Activated CD4-positive, alpha-beta T cell treated with anti-CD3 and anti-CD28 coated beads, Interleukin-2, amount 50 U/mL, for 4 hours (primary cell): ENCODE measurements around the gene RCN1.
"Not testable (repeated sequence)": the region's sequence is repeated elsewhere in the genome, so short reads cannot be mapped to it uniquely, and the experiment has no call there.

Experiments used
- DNase-seq, 2 experiments: peaks; one replicate each; pipeline ENCODE4 v3.0.0-alpha.2; 2020

The RCN1 gene

GRCh38 chr11:32090545-32091370 is at the start of gene RCN1:
Gene RCN1, plus strand, starts transcription at chr11:32091074. Its CDS starts 123 bp downstream, at chr11:32091197.
- peak; percentile 21 to 33 for DNase-seq

DNA sequence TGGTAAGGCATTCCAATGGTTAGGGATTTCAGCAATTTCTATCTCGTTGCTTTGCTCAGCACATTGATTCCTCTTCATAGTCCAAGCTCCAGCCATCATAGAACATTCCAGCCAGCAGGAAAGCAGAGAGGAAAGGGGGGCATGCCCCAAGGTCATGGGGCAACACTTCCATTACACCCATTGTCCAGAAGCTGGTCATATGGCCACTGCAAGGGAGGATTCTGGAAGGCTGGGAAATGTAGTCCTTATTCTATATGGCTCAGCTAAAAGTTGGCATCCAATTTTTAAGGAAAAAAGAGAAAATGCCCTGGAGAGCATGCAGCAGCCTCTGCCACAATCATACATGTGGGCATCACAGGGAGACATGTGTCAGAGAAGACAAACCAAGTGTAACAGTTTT is 47.1 kb upstream of the RCN1 start:
- DNase-seq, result no peak

DNA sequence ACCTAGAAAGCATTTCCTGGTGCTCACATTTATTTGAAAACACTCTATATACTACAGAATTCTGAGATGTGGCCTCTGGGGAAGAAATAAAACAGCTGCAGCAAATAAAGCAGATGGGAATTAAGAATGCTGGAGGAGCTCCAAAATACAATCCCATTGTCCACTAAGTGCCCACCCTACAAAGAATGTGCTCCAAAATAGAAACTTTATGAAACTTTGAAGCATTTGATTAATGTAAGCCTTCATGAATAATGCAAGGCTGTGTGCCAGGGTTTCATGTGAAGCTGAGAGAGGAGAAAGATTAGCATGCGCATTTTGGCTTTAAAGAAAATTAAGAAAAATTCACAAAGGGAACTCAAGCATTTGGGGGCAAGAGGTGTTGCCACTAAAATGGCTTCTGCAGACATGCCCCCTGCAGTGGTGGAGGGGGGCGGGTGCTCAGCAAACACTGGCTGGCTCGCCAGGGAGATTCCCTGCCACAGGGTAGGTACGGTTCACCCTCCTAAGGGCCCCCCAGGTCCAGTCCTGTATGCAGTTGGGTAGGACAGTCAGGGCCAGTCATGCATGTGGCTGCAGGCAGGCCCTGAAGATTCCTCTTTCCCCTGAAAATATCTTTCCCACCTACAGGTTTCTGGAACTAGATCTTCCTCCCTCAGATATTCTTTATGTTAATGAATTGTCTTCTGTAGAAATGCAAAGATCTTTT is 46.6 kb upstream of the RCN1 start:
- no peak for DNase-seq

- DNase-seq, result no peak
These were observed 45.4 kb upstream of the RCN1 start for GRCh38 chr11:32045456-32045855.

- DNase-seq, result no peak
These were observed 40.6 kb upstream of the RCN1 start for GRCh38 chr11:32050264-32050663.

- peak; percentile 20 to 33 for DNase-seq
These were observed 38.7 kb upstream of the RCN1 start for GRCh38 chr11:32052215-32052614.

- DNase-seq, result no peak
These were observed 37.6 kb upstream of the RCN1 start for GRCh38 chr11:32053151-32053888.

DNA sequence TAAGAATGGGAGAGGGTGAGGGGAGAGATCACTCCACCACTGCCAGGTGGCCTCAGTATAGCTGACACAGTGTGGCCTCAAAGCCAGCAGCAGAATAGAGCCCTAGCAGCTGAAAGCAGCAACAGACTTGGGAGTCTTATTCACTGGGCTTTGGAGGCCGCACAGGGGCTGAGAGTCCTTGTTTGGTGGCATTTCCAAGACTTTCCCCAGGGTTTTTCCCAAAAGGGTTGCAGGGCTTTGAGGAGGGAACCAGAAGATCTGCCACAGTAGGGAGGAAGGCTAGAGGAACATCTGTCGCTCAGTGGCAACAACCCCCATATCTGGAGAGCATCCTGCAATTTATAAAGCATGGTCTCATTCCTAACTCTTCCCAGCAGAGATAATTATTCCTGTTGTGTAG is 35.0 kb upstream of the RCN1 start:
- no peak for DNase-seq

DNA sequence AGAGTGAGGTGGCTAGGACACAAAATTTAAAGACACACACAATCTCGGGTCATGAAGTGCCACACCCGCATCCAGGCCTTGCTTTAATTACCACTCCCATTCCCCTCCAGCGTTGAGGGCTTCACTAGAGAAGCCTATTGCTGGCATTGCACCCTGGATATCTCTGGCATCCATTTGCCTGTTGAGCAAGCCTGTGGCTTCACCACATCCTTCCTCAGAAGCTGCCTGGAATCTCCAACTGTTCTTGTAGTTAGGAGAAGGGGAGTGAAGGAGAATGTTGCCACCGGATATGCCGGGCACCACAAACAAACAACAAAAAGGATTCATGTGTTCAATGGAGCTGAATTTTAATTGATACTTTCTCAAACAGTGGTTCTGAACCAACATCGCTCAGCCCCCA is 34.4 kb upstream of the RCN1 start:
- DNase-seq, result no peak

- DNase-seq, result no peak
These were observed 31.0 kb upstream of the RCN1 start for GRCh38 chr11:32059686-32060462.

DNA sequence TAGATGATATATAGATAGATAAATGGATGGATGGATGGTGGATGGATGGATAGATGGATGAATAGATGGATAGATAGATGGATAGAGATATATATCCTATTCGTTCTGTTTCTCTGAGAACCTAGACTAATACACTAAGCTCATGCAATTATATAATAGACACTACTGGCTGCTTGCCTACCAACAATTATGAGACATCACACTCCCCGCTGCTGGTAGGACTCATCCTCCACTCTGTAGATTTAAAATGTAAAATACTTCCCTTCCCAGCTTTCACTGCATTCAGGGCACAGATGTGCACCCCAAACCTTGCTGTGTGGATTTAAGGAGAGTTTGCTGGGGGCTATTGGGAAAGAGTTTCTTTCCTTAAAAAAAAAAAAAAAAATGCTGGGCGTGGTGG is 28.3 kb upstream of the RCN1 start:
- no peak for DNase-seq

DNA sequence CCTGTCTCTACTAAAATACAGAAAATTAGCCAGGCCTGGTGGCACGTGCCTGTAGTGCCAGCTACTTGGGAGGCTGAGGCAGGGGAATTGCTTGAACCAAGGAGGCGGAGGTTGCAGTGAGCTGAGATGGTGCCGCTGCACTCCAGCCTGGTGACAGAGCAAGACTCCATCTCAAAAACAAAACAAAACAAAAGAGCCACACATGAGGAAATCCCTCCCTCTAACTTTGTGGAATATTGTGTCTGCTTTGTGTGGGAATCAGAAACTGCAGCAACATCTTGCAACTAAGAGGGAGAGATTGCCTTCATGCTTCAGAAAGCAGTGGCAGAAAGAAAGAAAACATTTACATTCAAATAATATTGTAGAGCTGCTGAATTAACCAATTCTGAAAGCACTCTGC is 27.8 kb upstream of the RCN1 start:
- DNase-seq, result not testable (repeated sequence)

- no peak for DNase-seq
These were observed 24.8 kb upstream of the RCN1 start for GRCh38 chr11:32065865-32066629.

GRCh38 chr11:32068134-32068870 is 22.6 kb upstream of the RCN1 start:
- no peak for DNase-seq

GRCh38 chr11:32069361-32070058 is 21.4 kb upstream of the RCN1 start:
- DNase-seq, result no peak

DNA sequence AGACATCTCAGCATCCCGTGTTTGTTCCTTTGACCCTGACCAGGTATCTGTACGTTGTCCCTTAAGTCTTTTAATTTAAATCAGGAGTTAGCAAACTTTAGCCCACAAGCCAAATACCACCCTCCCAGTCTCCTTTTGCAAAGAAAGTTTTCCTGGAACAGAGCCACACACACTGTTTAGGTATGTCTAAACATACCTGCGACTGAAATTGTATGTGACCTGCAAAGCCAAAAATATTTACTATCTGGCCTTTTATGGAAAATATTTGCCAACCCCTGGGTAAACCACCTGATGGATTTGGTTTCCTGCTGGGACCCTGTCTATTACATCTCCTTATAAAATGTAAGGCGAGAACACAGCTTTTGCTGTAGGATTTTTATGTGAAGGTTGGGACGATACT is 20.2 kb upstream of the RCN1 start:
- DNase-seq, result no peak

DNA sequence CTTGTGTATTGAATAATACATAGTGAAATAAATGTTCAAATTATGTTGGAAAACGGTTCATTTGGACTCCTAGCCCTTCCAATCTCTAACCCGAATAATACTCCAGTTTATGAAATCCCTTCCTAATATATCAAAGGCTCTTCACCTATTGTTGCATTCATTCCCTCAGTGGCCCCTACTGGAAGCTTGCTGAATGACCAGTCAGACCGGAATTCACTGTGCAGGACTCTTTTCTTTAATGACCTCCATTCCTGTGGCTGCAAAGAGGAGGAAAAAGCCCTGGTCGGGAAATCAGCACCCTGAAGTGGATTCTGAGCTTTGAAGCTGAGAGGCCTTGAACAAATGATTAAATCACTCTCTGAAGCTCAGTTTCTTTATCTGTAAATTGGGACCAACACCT is 19.1 kb upstream of the RCN1 start:
- no peak for DNase-seq

DNA sequence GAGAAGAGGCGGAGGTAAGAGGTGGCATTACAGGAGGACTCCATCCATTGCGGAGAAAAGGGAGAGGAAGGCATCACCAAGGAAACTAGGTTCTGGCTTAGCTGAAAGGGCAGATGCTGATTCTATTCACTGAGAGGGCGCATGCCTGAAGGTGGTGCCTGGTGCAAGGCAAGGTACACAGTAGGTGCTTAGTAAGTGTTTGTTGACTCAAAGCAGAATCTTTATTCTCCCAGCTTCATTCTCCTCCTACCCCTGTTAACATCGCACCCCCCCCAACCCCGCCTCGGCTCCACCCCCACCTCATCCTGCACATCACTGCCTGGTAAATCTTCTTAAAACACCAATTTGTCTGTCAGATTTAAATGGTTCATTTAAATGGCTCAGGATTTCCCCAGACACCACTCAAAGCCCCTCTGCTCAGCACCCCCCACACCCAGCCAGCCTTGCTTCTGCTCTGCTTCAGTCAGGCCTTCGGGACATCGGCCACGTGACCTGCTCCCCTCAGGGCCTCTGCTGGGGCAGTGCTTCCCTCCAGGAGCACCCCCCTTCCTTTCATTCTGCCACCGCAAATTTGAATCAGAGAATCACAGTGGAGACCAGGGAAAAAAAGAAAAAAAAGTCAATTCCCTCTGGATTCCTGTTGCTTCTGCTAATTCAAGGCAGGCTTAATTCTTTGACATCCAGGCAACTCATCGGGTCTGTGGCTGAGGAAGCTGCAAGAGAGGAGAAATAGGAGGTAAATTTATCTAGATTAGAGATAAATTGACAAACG is 17.8 kb upstream of the RCN1 start:
- no peak for DNase-seq

DNA sequence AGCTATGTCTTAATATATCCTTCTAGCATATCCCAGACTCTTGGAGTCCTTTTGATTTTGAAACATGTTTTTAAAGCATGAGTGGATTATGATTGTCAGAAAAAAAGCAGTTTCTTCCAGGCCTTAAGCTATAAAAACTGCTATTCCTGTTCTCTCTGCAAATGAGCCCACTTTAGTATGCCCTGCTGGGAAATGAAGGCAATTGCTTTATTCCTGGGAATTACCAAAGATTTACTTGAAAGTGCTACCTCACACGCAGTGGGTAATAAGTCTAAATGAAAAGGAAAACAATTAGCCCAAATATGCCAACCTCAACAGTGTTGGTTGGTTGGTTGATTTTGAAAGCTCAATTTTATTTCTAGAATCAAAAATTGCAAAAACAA is 17.2 kb upstream of the RCN1 start:
- no peak for DNase-seq

DNA sequence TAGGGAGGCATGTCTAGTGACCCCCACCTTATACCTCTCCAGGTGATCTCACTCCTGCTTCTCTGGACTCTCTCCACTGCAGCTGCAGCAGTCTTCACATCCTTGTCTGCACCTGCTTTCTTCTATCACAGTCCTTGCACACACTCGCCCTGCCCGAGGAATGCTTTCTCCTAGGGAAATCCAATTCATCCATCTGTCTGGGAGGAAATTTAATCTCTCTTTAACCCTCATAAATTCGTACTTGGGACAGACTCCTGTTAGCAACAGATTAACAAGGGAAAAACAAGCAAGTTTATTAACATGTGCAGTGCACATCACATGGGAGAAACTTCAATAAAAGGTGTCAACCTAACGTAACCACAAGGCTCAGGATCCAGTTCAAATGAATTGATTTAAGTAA is 11.3 kb upstream of the RCN1 start:
- no peak for DNase-seq
